ENCODE data around the gene ZNF532. TPM values are rescaled to one million over a fixed set of nuclear protein-coding genes. Genes with fewer than 3 reads are reported as not detected.

Gene ZNF532
- total RNA-seq, 1 donor from 2014 or later, result 137 TPM

GRCh38 chr18:58991167-58991798 is 126.6 kb downstream of the ZNF532 start:
- Histone ChIP-seq H3K4me3 (no peak overlapping the region), H3K27ac (no peak overlapping the region), H3K4me1 (no peaks in the 10 kb centered on the region), H3K9ac (no peak overlapping the region), H3K27me3 (no peaks in the 10 kb centered on the region), H4K20me1 (ENCODE audit: low read depth) (no peaks in the 10 kb centered on the region), H3K36me3 (no peaks in the 10 kb centered on the region), H3K4me2 (no peak overlapping the region), H3F3A (ENCODE audit: low read depth) (peaks cover 8% of the 10 kb centered on the region), H2AFZ (replicated peaks) (no peak overlapping the region), H3K9me3 (ENCODE audit: low read depth) (no peaks in the 10 kb centered on the region), H3K79me2 (ENCODE audit: low read depth) (no peaks in the 10 kb centered on the region)
- TF ChIP-seq CTCF (IDR thresholded peaks at IDR 0.05) (no peak), EZH2 (IDR thresholded peaks at IDR 0.05) (no peak), EZH2phosphoT487 (IDR thresholded peaks at IDR 0.05) (no peak)
- H3K4me1 Mint-ChIP-seq, result peaks cover 11% of the 10 kb centered on the region
- DNase-seq (ENCODE audit: low spot score), result no peak
- H3K9me3 Mint-ChIP-seq, result peaks cover 3% of the 10 kb centered on the region
- H3K4me3 Mint-ChIP-seq, result no peak overlapping the region
- H3K27me3 Mint-ChIP-seq (ENCODE audit: insufficient read depth, low read depth), result peaks cover 2% of the 10 kb centered on the region
- H3K36me3 Mint-ChIP-seq, result peaks cover 7% of the 10 kb centered on the region
- no peak overlapping the region for H3K27ac Mint-ChIP-seq

GRCh38 chr18:58992301-58993231 is 127.9 kb downstream of the ZNF532 start:
- Histone ChIP-seq H3K36me3 (no peaks in the 10 kb centered on the region), H3F3A (ENCODE audit: low read depth) (peaks cover 5% of the 10 kb centered on the region), H3K27me3 (no peaks in the 10 kb centered on the region), H3K4me2 (no peak overlapping the region), H3K79me2 (ENCODE audit: low read depth) (no peaks in the 10 kb centered on the region), H3K4me1 (no peaks in the 10 kb centered on the region), H3K27ac (no peak overlapping the region), H3K9ac (no peak overlapping the region), H2AFZ (replicated peaks) (no peak overlapping the region), H4K20me1 (ENCODE audit: low read depth) (no peaks in the 10 kb centered on the region), H3K9me3 (ENCODE audit: low read depth) (no peaks in the 10 kb centered on the region), H3K4me3 (no peak overlapping the region)
- Mint-ChIP-seq H3K27me3 (ENCODE audit: insufficient read depth, low read depth) (peaks cover 2% of the 10 kb centered on the region), H3K4me1 (peaks cover 17% of the 10 kb centered on the region), H3K4me3 (no peak overlapping the region), H3K9me3 (peaks cover 3% of the 10 kb centered on the region), H3K36me3 (no peaks in the 10 kb centered on the region), H3K27ac (peak overlapping the region; percentile 27)
- no peak for DNase-seq (ENCODE audit: low spot score)
- TF ChIP-seq EZH2phosphoT487 (IDR thresholded peaks at IDR 0.05), result no peak
- TF ChIP-seq EZH2 (IDR thresholded peaks at IDR 0.05), result no peak
- TF ChIP-seq CTCF (IDR thresholded peaks at IDR 0.05), result no peak

GRCh38 chr18:58993260-58993659 is 128.6 kb downstream of the ZNF532 start:
- H3K36me3 ChIP-seq, result no peaks in the 10 kb centered on the region
- no peaks in the 10 kb centered on the region for H3K27me3 ChIP-seq
- no peaks in the 10 kb centered on the region for H3K4me1 ChIP-seq
- Mint-ChIP-seq H3K27me3 (ENCODE audit: insufficient read depth, low read depth) (peaks cover 2% of the 10 kb centered on the region), H3K4me3 (no peak overlapping the region), H3K4me1 (peaks cover 24% of the 10 kb centered on the region), H3K27ac (no peak overlapping the region), H3K9me3 (peaks cover 3% of the 10 kb centered on the region), H3K36me3 (no peaks in the 10 kb centered on the region)
- no peak overlapping the region for H3K27ac ChIP-seq
- H3K9me3 ChIP-seq (ENCODE audit: low read depth), result no peaks in the 10 kb centered on the region
- TF ChIP-seq EZH2 (IDR thresholded peaks at IDR 0.05), result no peak
- no peak for TF ChIP-seq CTCF (IDR thresholded peaks at IDR 0.05)
- TF ChIP-seq EZH2phosphoT487 (IDR thresholded peaks at IDR 0.05), result no peak
- no peak overlapping the region for H2AFZ ChIP-seq (replicated peaks)
- no peaks in the 10 kb centered on the region for H4K20me1 ChIP-seq (ENCODE audit: low read depth)
- no peak overlapping the region for H3K4me3 ChIP-seq
- no peaks in the 10 kb centered on the region for H3K79me2 ChIP-seq (ENCODE audit: low read depth)
- H3K4me2 ChIP-seq, result no peak overlapping the region
- H3F3A ChIP-seq (ENCODE audit: low read depth), result no peaks in the 10 kb centered on the region
- no peak for DNase-seq (ENCODE audit: low spot score)
- H3K9ac ChIP-seq, result no peak overlapping the region
